CD14-positive monocyte (primary cell): Measurements from ENCODE around the gene UBR2. TPM values are rescaled to one million over a fixed set of nuclear protein-coding genes. Genes with fewer than 3 reads are reported as not detected.

Experiments
- DNase-seq, 3 donors: peaks; one replicate each; pipeline ENCODE4 v3.0.0-alpha.2; 2011 to 2022
- H2AFZ ChIP-seq: 2 replicates; pipeline ENCODE4 v1.6.0; 2012; ENCODE audit warnings: mild to moderate bottlenecking, low read depth, low read length, inconsistent platforms; ENCODE audit not compliant: insufficient read depth, poor library complexity, severe bottlenecking
- H3K27ac ChIP-seq, 2 donors: 1 replicate in 1 of 2; 2 replicates in 1 of 2; pipeline ENCODE4 v1.5.1; 2012 to 2013; ENCODE audit warnings: low read length in 2 of 2, control low read depth in 1 of 2, inconsistent platforms in 1 of 2, low read depth in 1 of 2, mild to moderate bottlenecking in 1 of 2
- H3K27me3 ChIP-seq, 2 donors: one replicate each; pipeline versions ENCODE4 v1.6.0 to v1.6.1; 2011 to 2013; ENCODE audit warnings: low read length in 2 of 2; ENCODE audit not compliant: control insufficient read depth in 2 of 2, insufficient read depth in 2 of 2
- H3K36me3 ChIP-seq, 2 donors: replicated peaks in 1 of 2; 1 replicate in 1 of 2; 2 replicates in 1 of 2; pipeline versions ENCODE4 v1.5.1 to v1.6.1; 2012 to 2013; ENCODE audit warnings: low read length in 2 of 2, control low read depth in 1 of 2, inconsistent platforms in 1 of 2, mild to moderate bottlenecking in 1 of 2; ENCODE audit not compliant: insufficient read depth in 2 of 2, control insufficient read depth in 1 of 2
- H3K4me1 ChIP-seq, 2 donors: 1 replicate in 1 of 2; 2 replicates in 1 of 2; pipeline versions ENCODE4 v1.5.1 to v1.6.1; 2012 to 2013; ENCODE audit warnings: low read length in 2 of 2, control low read depth in 1 of 2, inconsistent platforms in 1 of 2, mild to moderate bottlenecking in 1 of 2, moderate library complexity in 1 of 2; ENCODE audit not compliant: insufficient read depth in 2 of 2, control insufficient read depth in 1 of 2
- H3K4me2 ChIP-seq: replicated peaks from 2 replicates; pipeline ENCODE3; 2012; ENCODE audit warnings: low read length, moderate library complexity, mild to moderate bottlenecking; ENCODE audit not compliant: poor library complexity, severe bottlenecking; ENCODE audit errors: extremely low read depth
- H3K4me3 ChIP-seq, 3 experiments: fragments of 200-600 bp in 1 of 3; sonication (generic) in 1 of 3; replicated peaks in 1 of 3; 1 replicate in 2 of 3; 2 replicates in 1 of 3; pipeline ENCODE4 v1.5.1; 2011 to 2013; ENCODE audit warnings: low read length in 3 of 3, mild to moderate bottlenecking in 3 of 3, control low read depth in 2 of 3, low read depth in 2 of 3, inconsistent platforms in 1 of 3, moderate library complexity in 1 of 3
- H3K79me2 ChIP-seq: 2 replicates; pipeline ENCODE4 v1.6.0; 2012; ENCODE audit warnings: mild to moderate bottlenecking, control low read depth, inconsistent platforms, low read length, moderate library complexity; ENCODE audit not compliant: insufficient read depth
- H3K9ac ChIP-seq: 2 replicates; pipeline ENCODE4 v1.6.0; 2017; ENCODE audit warnings: low read length, mild to moderate bottlenecking; ENCODE audit not compliant: insufficient read depth, poor library complexity, severe bottlenecking
- H3K9me3 ChIP-seq, 2 donors: replicated peaks in 1 of 2; 1 replicate in 1 of 2; 2 replicates in 1 of 2; pipeline versions ENCODE4 v1.5.1 to v1.6.1; 2012 to 2013; ENCODE audit warnings: low read length in 2 of 2, control low read depth in 1 of 2; ENCODE audit not compliant: control insufficient read depth in 1 of 2, insufficient read depth in 1 of 2
- H4K20me1 ChIP-seq: 2 replicates; pipeline ENCODE4 v1.6.0; 2012; ENCODE audit warnings: mild to moderate bottlenecking, low read length, control low read depth, moderate library complexity; ENCODE audit not compliant: insufficient read depth
- H3K27ac Mint-ChIP-seq, 7 donors: one replicate each; pipeline ENCODE4 v1.8.0; 2020; ENCODE audit warnings: mild to moderate bottlenecking in 7 of 7, mixed read lengths in 7 of 7, moderate library complexity in 6 of 7, inconsistent platforms in 2 of 7
- H3K27me3 Mint-ChIP-seq, 3 donors: one replicate each; pipeline ENCODE4 v1.8.0; 2021 to 2022; ENCODE audit warnings: low read depth in 3 of 3, mild to moderate bottlenecking in 3 of 3, mixed read lengths in 3 of 3, moderate library complexity in 3 of 3, inconsistent platforms in 1 of 3
- H3K36me3 Mint-ChIP-seq, 2 donors: one replicate each; pipeline ENCODE4 v1.8.0; 2020; ENCODE audit warnings: mixed read lengths in 2 of 2, inconsistent platforms in 1 of 2, mild to moderate bottlenecking in 1 of 2
- H3K4me1 Mint-ChIP-seq: one replicate; pipeline ENCODE4 v1.8.0; 2020; ENCODE audit warnings: mild to moderate bottlenecking, mixed read lengths
- H3K4me3 Mint-ChIP-seq, 2 donors: one replicate each; pipeline ENCODE4 v1.8.0; 2020; ENCODE audit warnings: mild to moderate bottlenecking in 2 of 2, mixed read lengths in 2 of 2, moderate library complexity in 1 of 2
- H3K9me3 Mint-ChIP-seq, 7 donors: one replicate each; pipeline ENCODE4 v1.8.0; 2020 to 2022; ENCODE audit warnings: mixed read lengths in 7 of 7, mild to moderate bottlenecking in 6 of 7, moderate library complexity in 6 of 7, inconsistent platforms in 2 of 7
- CTCF ChIP-seq: fragments of 200-600 bp; IDR thresholded peaks from one replicate; pipeline ENCODE4 v1.8.0; 2022; ENCODE audit warnings: antibody characterized with exemption, mild to moderate bottlenecking
- WGBS: methylation state at CpG from one replicate; pipeline ENCODE4 v1.1.5; 2013; ENCODE audit warnings: missing lambda C conversion rate; ENCODE audit not compliant: insufficient coverage; 5-methylcytosine and 5-hydroxymethylcytosine counted together
- intact Hi-C, 2 donors: fragments of 100-400 bp; cut with micrococcal nuclease; formaldehyde crosslinking; loops; one replicate each; pipeline versions ENCODE4 v1.15.0 to v1.15.1; 2023
- polyA plus RNA-seq, 3 donors: library from polyadenylated mRNA; depleted of rRNA in 1 of 3; unstranded in 2 of 3; stranded (reverse) in 1 of 3; fragments of 300-500 nt in 2 of 3; fragments of >200 nt in 1 of 3; fragmentation: Illumina TruSeq in 2 of 3; gene quantifications; 1 replicate in 2 of 3; 2 replicates in 1 of 3; pipeline ENCODE4 v1.2.3, GENCODE V29; 2012 to 2021

Gene UBR2
- polyA plus RNA-seq, 3 donors = 9.0 to 17.8 (median 12.8) TPM

- H3K27ac ChIP-seq = no peak overlapping the region
- Mint-ChIP-seq H3K27me3 (peaks cover 0 to 2% (median 0%) of the 10 kb centered on the region in 3 donors), H3K27ac (peak overlapping the region in 1 of 7 donors; percentile 38), H3K9me3 (no peaks in the 10 kb centered on the region), H3K36me3 (peaks cover 60 to 71% of the 10 kb centered on the region in 2 donors), H3K4me3 (no peak overlapping the region), H3K4me1 (no peaks in the 10 kb centered on the region)
- DNase-seq = no peak
- no peak for TF ChIP-seq CTCF
- no peak overlapping the region for H3K4me3 ChIP-seq
- H3K9me3 ChIP-seq = no peaks in the 10 kb centered on the region
- 100% methylated on average over 1 of the region's 3 CpGs for WGBS
- no peaks in the 10 kb centered on the region for H3K27me3 ChIP-seq
- no peak overlapping the region for H3K9ac ChIP-seq
- no peak overlapping the region for H3K4me2 ChIP-seq
- H2AFZ ChIP-seq = no peak overlapping the region
- H3K36me3 ChIP-seq = peaks cover 81 to 89% of the 10 kb centered on the region in 2 donors
- no peaks in the 10 kb centered on the region for H3K4me1 ChIP-seq
- intact Hi-C loops = no loop called here
- H4K20me1 ChIP-seq = peaks cover 46% of the 10 kb centered on the region
- H3K79me2 ChIP-seq = no peaks in the 10 kb centered on the region
Observed at GRCh38 chr6:42616716-42617115, 52.9 kb downstream of the UBR2 start.

DNA sequence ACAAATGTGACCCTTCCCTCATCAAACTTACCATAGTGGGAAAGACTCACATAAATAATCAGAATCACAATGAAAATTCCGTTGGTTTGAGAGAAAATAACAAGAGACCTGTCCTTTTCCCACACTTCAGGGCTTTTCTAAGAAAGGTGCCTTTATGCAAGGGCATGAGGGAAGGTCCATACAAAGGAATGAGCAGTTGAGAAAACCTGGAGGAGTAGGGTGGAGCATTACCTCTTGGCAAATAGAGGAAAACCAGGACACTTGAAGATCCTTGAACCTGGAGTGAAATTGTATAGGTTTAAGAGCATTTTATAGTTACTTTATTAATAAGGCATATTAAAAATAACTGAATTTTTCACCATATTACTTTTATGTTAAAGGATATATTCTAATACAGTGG, 54.3 kb downstream of the UBR2 start:
- H3K4me3 ChIP-seq = no peak overlapping the region

More for the DNA sequence above, 54.3 kb downstream of the UBR2 start:
- H3K36me3 ChIP-seq = peaks cover 67 to 87% of the 10 kb centered on the region in 2 donors
- Mint-ChIP-seq H3K4me1 (no peaks in the 10 kb centered on the region), H3K27me3 (peaks cover 0 to 2% (median 0%) of the 10 kb centered on the region in 3 donors), H3K4me3 (no peak overlapping the region), H3K36me3 (peaks cover 62 to 75% of the 10 kb centered on the region in 2 donors), H3K9me3 (no peaks in the 10 kb centered on the region), H3K27ac (no peak overlapping the region)
- no CpG with 5 or more reads among the region's 1 CpG for WGBS
- H3K4me1 ChIP-seq = no peaks in the 10 kb centered on the region
- no peak overlapping the region for H3K27ac ChIP-seq
- H3K9ac ChIP-seq = no peak overlapping the region
- H3K27me3 ChIP-seq = no peaks in the 10 kb centered on the region
- no peaks in the 10 kb centered on the region for H3K9me3 ChIP-seq
- no peak for TF ChIP-seq CTCF
- no peak for DNase-seq
- H4K20me1 ChIP-seq = peaks cover 58% of the 10 kb centered on the region
- no peaks in the 10 kb centered on the region for H3K79me2 ChIP-seq
- no peak overlapping the region for H3K4me2 ChIP-seq
- no peak overlapping the region for H2AFZ ChIP-seq
- intact Hi-C loops = no loop called here
